Right renal pelvis (tissue), 4 donors: Measurements from ENCODE around the gene TSPAN5. TPM values are rescaled to one million over a fixed set of nuclear protein-coding genes. Genes with fewer than 3 reads are reported as not detected.
"Not testable (repeated sequence)": the region's sequence is repeated elsewhere in the genome, so short reads cannot be mapped to it uniquely, and the experiment has no call there.

Experiments
- DNase-seq, 4 donors: peaks; one replicate each; pipeline ENCODE4 v3.0.0-alpha.2; 2013; ENCODE audit warnings: low read depth in 4 of 4, low spot score in 3 of 4, missing footprints in 1 of 4
- polyA plus RNA-seq, 4 donors: library from polyadenylated mRNA; unstranded; fragments of 120-200 nt; gene quantifications; one replicate each; pipeline ENCODE4 v1.2.1, GENCODE V29; 2013; ENCODE audit not compliant: insufficient read length in 4 of 4

Gene TSPAN5
- polyA plus RNA-seq, result 10 to 100 TPM; 26.1 to 31.4 (median 29.2) TPM

DNA sequence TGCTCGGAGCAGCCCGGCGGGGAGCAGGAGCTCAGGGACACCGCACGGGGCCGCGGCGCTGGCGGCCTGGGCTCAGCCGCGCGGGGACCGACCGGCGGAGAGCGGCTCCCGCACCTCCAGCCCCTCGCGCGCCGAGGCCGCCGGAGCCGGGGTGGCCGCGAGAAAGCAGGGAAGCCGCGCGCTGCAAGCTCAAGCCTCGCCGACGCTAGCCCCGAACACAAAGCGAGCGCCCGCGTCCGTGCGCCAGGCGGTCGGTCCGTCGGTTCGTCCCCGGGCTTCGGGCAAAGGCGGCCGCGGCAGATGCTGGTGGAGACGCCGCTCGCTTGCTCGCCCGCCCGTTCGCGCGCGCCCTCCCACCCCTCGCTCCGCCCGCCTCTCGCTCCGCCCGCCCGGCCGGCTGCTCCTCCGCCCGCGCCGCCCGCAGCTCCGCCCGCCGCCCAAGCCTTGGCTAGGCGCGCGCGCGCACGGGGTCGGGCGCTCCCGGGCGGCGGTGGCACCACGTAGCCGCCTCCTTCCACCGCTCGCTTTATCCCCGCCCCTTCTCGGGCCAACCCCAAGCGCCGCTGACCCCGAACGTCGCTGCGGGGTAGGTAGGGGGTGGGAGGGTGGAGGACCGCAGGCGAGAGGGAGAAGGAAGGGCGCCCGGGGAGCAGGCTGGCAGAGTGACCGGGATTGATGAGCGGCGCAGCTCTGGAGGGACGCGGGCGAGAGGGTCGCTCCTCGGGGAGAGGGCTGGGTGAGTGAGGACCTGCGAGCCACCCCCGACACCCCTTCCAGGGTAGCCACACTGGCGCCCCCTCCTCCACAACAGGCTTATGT lies at the start of gene TSPAN5:
TSS of gene TSPAN5 (minus strand) at position 325 of the 819 bp plus-strand sequence.
- peak in 3 of 4 donors; percentile 40 to 54 (median 52) for DNase-seq

DNA sequence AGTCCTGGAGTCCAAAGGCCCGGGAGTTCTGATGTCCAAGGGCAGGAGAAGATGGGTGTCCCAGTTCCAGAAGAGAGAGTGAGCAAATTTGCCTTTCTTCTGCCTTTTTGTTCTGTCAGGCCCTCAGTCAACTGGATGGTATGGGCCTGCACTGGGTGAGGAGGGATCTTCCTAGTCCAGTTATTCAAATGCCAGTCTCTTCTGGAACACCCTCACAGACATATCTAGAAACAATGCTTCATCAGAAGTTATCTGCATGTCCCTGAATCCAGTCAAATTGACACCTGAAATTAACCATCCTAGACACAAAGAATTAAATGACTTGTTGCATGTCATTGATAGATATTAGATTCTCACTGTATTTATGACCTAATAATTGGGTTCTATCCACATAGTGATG lies 48.5 kb upstream of the TSPAN5 start:
- no peak for DNase-seq

- DNase-seq, result no peak
These were observed 47.9 kb upstream of the TSPAN5 start for GRCh38 chr4:98706200-98706813.

DNA sequence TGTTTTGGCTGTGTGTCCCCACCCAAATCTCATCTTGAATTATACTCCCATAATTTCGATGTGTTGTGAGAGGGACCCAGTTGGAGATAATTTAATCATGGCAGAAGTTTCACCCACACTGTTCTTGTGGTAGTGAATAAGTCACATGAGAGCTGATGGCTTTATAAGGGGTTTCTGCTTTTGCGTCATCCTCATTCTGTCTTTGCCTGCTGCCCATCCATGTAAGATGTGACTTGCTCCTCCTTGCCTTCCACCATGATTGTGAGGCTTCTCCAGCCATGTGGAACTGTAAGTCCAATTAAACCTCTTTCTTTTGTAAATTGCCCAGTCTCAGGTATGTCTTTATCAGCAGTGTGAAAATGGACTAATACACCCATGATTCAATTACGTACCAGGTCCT lies 47.2 kb upstream of the TSPAN5 start:
- DNase-seq, result not testable (repeated sequence)

DNA sequence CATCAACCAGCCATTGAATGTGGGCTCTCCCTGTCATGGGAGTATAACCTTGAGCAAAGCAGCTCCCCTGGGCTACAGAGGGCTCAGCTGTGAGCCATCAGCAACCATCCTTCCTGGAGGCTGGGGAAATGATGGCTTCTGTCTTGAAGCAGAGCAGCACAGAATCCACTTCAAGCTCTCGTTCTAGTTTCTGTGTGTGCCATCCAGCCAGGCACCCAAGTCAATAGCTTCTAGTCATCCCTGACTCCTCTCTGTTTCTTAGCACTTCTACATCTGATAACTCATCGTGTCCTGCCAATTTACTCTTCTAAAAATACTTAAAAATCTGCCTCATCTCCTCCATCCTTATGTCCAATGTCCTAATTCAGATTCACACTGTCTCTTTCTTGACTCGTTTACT lies 42.2 kb upstream of the TSPAN5 start:
- DNase-seq, result no peak

DNA sequence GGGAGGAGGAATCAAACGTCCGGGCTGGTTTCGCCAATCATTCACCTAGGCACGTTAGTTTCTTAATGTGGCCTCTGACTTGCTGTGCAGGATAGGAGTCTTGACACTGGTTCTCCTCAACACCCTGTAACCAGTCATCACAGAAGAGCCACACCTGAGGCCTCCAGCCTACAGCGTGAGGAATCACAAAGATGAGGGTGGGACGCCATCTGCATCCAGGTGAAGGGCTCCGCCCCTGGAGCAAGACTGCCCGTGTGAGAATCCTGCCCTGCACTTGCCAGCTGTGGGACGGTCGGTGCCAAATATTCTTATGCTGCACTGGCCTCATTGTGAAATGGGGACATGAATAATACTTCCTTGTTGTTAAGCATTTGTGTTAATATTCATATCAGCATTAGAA lies 35.7 kb upstream of the TSPAN5 start:
- no peak for DNase-seq

DNA sequence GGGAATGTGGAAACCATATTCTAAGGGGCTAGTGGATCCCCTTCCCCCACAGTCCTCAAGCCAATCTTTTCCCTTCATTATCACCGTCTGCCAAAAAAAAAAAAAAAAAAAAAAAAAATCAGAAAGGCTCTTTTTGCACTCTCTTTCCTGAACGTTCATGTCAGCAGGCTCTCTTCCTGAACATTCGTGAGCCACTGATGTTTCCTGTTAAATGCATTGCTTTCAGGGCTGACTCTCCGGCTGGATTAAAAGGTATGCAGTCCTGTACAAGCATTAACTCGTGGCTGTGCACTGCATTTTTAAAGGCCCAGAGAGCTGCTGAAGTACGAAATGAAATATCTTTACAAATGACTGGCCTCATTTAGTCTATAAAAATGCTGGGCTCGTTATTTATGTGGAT lies 34.0 kb upstream of the TSPAN5 start:
- DNase-seq, result no peak

DNA sequence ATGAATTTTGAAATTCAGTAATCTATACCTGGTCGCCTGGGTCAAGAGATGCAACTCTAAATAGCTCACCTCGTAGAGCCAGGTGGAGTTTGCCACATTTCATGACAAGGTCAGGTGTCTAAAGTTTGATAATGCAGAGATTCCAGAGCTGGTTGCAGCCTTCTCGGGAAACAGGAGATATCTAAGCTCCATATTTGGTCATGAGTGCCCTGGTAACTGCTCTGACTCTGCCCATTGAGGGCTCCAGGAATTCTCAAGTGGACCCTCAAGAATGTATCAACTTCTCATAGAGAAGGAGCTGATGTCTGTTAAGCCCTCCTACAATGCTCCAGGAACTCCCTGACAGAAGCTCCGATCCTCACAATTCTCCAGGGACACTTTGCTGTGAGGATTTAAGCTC lies 33.2 kb upstream of the TSPAN5 start:
- no peak for DNase-seq

- DNase-seq, result no peak
These were observed 31.2 kb upstream of the TSPAN5 start for GRCh38 chr4:98689507-98690174.

DNA sequence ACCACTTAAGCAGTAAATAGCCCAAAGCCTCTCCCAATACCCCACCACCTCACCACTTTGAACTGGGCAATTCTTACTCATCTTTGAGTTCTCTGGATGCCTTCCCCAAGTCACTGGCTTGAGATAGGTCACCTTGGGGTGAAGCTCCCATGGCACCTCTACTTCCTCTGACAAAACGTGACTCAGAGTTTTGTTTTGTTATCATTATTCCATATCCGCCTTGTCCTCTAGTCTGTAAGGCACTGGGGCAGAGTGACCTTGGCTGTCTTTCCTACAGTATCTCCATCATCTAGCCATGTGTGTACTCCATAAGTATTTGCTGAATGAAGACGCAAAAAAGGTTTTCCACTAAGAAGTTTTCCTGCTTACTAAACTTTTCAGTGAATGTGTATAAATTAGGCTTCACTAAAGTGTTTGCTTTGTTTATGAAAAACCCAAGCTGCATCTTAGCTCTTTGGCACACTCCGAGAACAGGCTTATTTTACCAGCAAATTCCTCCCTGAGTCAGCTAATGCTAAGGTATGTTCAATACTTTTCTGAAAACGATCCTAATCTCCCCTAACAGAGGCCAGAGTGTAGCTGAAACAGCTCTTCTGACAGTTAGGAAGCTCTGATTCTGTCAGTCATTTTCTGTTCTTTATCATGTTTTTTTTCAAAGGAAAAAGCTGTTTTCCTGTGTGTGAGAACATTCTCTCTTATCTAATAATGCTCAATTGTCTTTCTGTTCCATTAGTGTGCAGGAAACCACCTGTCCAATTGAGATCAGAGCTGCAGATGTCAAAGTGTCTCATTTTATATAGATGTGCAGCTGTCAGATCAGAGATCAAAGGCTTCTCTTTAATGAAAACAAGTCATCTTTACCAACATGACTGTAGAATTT lies 30.2 kb upstream of the TSPAN5 start:
- DNase-seq, result no peak

DNA sequence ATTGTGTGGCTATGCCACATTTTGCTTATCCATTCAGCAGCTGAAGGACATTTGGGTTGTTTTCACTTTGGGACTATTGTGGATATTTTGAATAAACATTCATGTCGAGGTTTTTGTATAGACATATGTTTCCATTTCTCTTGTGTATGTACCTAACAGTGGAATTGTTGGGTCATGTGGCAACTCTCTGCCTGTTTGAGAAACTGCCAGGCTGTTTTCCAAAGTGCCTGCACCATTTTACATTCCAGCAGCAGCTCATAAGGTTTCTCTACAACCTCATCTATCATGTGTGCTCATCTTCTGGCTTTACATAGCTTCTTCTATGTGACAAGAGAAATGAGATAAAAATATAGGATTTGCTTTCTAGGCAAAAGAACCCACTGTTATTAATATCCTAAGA lies 29.5 kb upstream of the TSPAN5 start:
- DNase-seq, result no peak

GRCh38 chr4:98686847-98687246 lies 28.4 kb upstream of the TSPAN5 start:
- DNase-seq, result no peak

DNA sequence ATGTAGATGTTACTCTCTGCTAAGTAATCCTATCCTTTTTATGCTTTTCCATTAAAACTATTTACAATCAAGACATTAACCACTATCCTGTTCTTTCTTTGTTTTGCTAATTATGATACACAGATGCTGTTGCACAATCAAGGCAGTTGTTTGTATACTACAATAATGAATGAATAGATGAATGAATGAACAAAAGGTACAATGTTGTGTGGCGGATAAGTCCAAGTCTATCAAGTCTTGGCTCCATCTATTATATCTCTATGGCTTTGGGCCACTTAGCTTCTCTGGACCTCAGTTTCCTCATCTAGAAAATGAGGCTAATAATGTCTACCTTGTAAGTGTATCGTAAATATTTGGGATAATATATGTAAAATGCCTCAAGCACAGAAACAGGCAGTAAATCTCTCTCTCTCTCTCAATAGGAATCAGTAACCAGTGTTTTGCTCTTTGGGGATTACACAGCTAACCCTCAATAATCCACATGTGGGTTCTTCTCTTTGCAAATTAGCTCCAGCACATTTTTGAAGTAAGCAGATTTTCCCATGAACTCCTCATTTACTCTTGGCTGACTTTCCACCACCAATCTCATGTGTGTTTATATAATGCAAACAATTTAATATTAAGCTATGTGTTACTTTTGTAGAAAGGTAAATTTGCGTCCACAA lies 27.8 kb upstream of the TSPAN5 start:
- no peak for DNase-seq

DNA sequence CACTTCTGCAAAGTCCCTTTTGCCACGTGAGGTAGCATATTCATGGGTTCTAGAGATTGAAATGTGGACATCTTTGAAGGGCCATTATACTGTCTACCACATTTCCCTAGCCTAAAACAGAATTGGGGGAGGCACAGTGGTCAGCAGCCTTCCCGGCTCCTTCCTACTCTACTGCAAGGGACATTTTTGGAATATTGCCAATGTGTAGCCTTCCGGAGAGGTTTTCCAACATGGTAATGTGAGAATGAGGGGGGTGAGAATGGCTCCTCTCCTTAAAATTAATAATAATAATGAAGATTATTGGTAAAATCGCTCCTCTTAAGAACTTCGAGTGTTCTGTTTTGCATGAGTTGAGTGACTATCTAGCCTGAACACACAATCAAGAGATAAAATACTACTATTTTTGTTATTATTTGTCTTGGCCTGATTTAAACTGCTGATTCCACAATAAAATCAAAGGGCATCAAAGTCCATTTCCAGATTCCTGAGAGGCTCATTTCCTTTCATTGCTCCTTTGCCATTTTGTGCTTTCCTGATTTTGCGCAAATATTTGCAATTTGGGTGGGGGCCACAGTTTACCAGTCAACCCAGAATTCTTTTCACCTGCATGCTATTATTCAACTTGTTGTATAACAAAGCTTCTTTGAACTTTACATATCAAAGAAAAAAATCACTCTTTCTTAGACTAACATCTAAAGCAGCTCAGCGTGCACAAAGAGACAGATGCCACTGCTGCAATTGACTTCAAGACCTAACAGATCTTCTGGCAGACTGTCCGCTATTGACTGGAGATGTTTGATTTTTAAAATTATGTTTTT lies 27.0 kb upstream of the TSPAN5 start:
- no peak for DNase-seq

DNA sequence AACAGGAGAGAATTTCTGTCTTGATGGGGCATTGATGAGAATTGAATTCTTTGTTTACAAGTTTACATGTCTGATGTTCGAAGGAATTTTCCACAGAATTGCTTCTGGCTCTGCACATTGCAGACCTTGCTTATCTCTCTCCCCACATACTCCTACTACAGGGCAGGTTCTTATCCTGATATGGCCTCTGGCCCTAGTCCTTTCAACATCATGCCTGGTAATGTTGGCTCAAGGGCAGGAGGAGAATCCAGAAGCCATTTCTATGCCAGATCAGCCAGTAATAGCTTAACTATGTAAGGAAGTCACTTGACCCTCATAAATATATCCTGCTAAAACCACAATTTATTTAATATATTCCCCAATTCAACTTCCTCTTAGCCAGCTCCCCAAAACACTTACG lies 24.3 kb upstream of the TSPAN5 start:
- no peak for DNase-seq

GRCh38 chr4:98680806-98681205 lies 22.4 kb upstream of the TSPAN5 start:
- DNase-seq, result no peak

GRCh38 chr4:98679738-98680137 lies 21.3 kb upstream of the TSPAN5 start:
- DNase-seq, result no peak

GRCh38 chr4:98677799-98678198 lies 19.4 kb upstream of the TSPAN5 start:
- no peak for DNase-seq

- no peak for DNase-seq
These were observed 16.2 kb upstream of the TSPAN5 start for GRCh38 chr4:98674404-98675173.
